Pancreas (tissue), 10 donors: Measurements from ENCODE around the gene KDM3B. TPM values are rescaled to one million over a fixed set of nuclear protein-coding genes. Genes with fewer than 3 reads are reported as not detected.

Source experiments
- ATAC-seq, 4 donors: fragments of 200-7000 bp; cut with Tn5 transposase; one replicate each; pipeline versions ENCODE4 v1.8.0 to v1.9.1; 2020; ENCODE audit warnings: mild to moderate bottlenecking in 4 of 4, moderate library complexity in 4 of 4
- DNase-seq, 6 donors: peaks; one replicate each; pipeline ENCODE4 v3.0.0-alpha.2; 2020
- FAIRE-seq: peaks from 2 replicates; lab custom pipeline; 2012; peaks lifted over from hg19 to GRCh38; lab: Jason Lieb, UNC
- H3K27ac ChIP-seq, 4 donors: fragments of 200-600 bp; sonication (generic); 1 replicate in 3 of 4; 2 replicates in 1 of 4; pipeline versions ENCODE4 v1.5.0 to v1.8.0; 2020
- H3K27me3 ChIP-seq, 4 donors: fragments of 200-600 bp; one replicate each; pipeline ENCODE4 v1.8.0; 2021
- H3K36me3 ChIP-seq, 3 donors: fragments of 200-600 bp; sonication (generic) in 1 of 3; one replicate each; pipeline versions ENCODE4 v1.5.0 to v1.8.0; 2020 to 2021
- H3K4me1 ChIP-seq, 3 donors: fragments of 200-600 bp; one replicate each; pipeline ENCODE4 v1.8.0; 2021
- H3K4me3 ChIP-seq, 4 donors: fragments of 200-600 bp; sonication (generic) in 2 of 4; one replicate each; pipeline versions ENCODE4 v1.5.0 to v1.8.0; 2020 to 2021
- H3K9me3 ChIP-seq, 4 donors: fragments of 200-600 bp; one replicate each; pipeline ENCODE4 v1.8.0; 2021
- CTCF ChIP-seq, 4 donors: fragments of 200-600 bp; sonication (generic) in 3 of 4; IDR thresholded peaks; one replicate each; pipeline versions ENCODE4 v1.5.0 to v1.8.0; 2021; ENCODE audit warnings: antibody characterized with exemption in 4 of 4
- WGBS, 2 donors: extraction: QIAGEN DNeasy Blood & Tissue Kit; methylation state at CpG; one replicate each; pipeline ENCODE4 v1.1.7; 2013; 5-methylcytosine and 5-hydroxymethylcytosine counted together
- intact Hi-C, 3 donors: fragments of 100-400 bp; cut with DNase I; formaldehyde crosslinking; loops; one replicate each; pipeline versions ENCODE4 v1.11.1 to v1.14.2; 2022
- polyA plus RNA-seq, 2 donors: library from polyadenylated mRNA; stranded (reverse); fragments of 200-250 nt; gene quantifications; one replicate each; pipeline ENCODE4 v1.2.3, GENCODE V29; 2013
- total RNA-seq, 6 donors: library from RNA; stranded (reverse); fragmentation: NEBNext Ultra II Directional in 4 of 6; extraction: Animal tissue kit (Norgen Biotek cat#: 25700) in 4 of 6; gene quantifications; one replicate each; pipeline versions ENCODE4 v1.2.1 to v1.2.4, GENCODE V29; 2021 to 2023
- donor health status: healthy with polysubstance abuse.
- donor health status: DM: no; HTN: no; CAD: no; lungs with moderate emphysema.
- donor health status: DM: no; HTN: no; CAD: no.
- donor health status: control.
- donor health status: control.
- donor health status: Bipolar disorder and iron deficiency.
- donor health status: DM: yes; HTN: yes; CAD: no.
- donor health status: DM: no; HTN: no; CAD: no.
- donor health status: DM: no; HTN: no; CAD: no.
- donor health status: DM: yes; HTN: yes; CAD: no.

KDM3B gene
- total and polyA plus RNA-seq, 8 donors = 14.3 to 38.3 (median 24.9) TPM

DNA sequence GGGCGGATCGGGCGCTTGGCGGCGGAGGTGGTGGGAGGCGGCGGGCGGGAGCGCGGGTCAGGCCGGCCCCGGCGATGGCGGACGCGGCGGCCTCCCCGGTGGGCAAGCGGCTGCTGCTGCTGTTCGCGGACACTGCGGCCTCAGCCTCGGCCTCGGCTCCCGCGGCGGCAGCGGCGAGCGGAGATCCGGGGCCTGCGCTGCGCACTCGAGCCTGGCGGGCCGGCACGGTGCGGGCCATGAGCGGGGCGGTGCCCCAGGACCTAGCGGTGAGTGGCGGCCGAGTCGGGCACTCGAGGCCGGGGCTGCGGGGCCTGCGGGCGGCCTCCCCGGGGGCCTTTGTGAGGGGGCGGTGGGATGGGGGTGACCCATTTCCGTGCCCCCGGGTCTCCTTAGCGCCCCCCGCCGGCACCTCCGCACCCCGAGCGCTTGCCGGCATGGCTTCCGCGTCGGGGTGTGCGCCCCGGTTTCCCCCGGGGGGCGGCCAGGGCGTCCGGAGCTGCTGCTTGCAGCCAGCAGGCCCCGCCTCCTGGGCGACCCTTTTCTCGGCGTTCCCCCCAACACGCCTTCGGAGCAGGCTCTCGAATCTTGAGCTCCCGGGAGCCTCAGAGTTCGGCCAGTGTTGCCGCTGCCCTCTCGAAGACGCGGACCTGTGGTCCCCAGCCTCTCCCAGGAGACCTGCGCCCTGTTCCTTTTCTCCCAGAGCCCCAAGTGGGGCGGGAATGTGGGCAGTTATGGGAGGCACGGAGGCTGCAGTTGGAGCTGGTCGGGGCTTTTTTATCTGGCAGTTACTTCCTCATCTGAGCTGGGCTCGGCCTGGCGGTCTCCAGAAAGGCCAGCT lies 456 bp downstream of the KDM3B start:
- no peaks in the 10 kb centered on the region for H3K9me3 ChIP-seq
- peak; percentile 61 to 80 (median 76) for ATAC-seq
- H3K27ac ChIP-seq = peak overlapping the region; percentile 91 to 97 (median 95)
- H3K4me3 ChIP-seq = peak overlapping the region; percentile 92 to 99 (median 96)
- H3K36me3 ChIP-seq = peaks cover 0 to 6% (median 0%) of the 10 kb centered on the region in 3 donors
- intact Hi-C loops = no loop called here
- H3K27me3 ChIP-seq = no peaks in the 10 kb centered on the region
- peak; percentile 52 to 91 (median 70) for DNase-seq
- 0% methylated on average over 45 to 88 of the region's 88 CpGs for WGBS, 2 donors
- peak in 1 of 4 donors; percentile 7 for TF ChIP-seq CTCF (IDR thresholded peaks at IDR 0.05)
- H3K4me1 ChIP-seq = peaks cover 16 to 23% (median 22%) of the 10 kb centered on the region in 3 donors
- no peak for FAIRE-seq

- FAIRE-seq (no peak), ATAC-seq (peak in 2 of 4 donors; percentile 8 to 13), DNase-seq (no peak)
- WGBS, 2 donors = 0 to 1% methylated on average over 11 of the region's 11 CpGs
- Histone ChIP-seq H3K9me3 (no peaks in the 10 kb centered on the region), H3K36me3 (no peaks in the 10 kb centered on the region), H3K27me3 (no peaks in the 10 kb centered on the region), H3K4me1 (peaks cover 16 to 23% (median 22%) of the 10 kb centered on the region in 3 donors), H3K4me3 (peak overlapping the region; percentile 92 to 99 (median 96)), H3K27ac (peak overlapping the region; percentile 91 to 97 (median 95))
- intact Hi-C loops = no loop called here
- no peak for TF ChIP-seq CTCF (IDR thresholded peaks at IDR 0.05)
Measured at GRCh38 chr5:138353560-138354080, 1.1 kb downstream of the KDM3B start.

DNA sequence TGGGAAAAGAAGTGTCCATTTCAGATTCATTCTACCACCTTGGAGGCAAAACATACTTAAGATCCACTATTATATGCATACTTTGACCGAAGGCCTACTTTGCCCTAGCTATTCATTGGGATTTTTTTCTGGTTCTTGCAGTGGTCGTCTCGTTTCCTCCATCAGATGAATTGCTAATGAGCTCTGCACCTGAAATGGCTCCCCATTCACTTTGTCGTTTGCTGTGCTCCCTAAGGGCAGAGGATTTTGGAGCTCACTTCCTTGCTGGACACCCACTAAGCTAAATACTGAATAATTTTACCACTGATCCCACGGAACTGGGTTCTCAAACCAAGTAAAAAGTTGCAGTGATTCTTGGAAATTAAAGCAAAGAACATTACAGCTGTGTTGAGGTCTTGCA lies 1.9 kb downstream of the KDM3B start:
- no peak for ATAC-seq
- intact Hi-C loops = no loop called here
- peaks cover 16 to 23% (median 22%) of the 10 kb centered on the region in 3 donors for H3K4me1 ChIP-seq
- H3K36me3 ChIP-seq = no peaks in the 10 kb centered on the region
- WGBS, 2 donors = 11 to 19% methylated on average over 5 of the region's 5 CpGs
- no peak for TF ChIP-seq CTCF (IDR thresholded peaks at IDR 0.05)
- no peaks in the 10 kb centered on the region for H3K9me3 ChIP-seq
- peak overlapping the region in 2 of 4 donors; percentile 97 for H3K27ac ChIP-seq
- no peaks in the 10 kb centered on the region for H3K27me3 ChIP-seq
- H3K4me3 ChIP-seq = peak overlapping the region in 2 of 4 donors; percentile 96 to 99
- FAIRE-seq = no peak
- no peak for DNase-seq

- TF ChIP-seq CTCF (IDR thresholded peaks at IDR 0.05) = no peak
- no peak for ATAC-seq
- Histone ChIP-seq H3K4me3 (peak overlapping the region in 1 of 4 donors; percentile 96), H3K27ac (peak overlapping the region in 1 of 4 donors; percentile 97), H3K9me3 (no peaks in the 10 kb centered on the region), H3K4me1 (peaks cover 16 to 23% (median 22%) of the 10 kb centered on the region in 3 donors), H3K36me3 (no peaks in the 10 kb centered on the region), H3K27me3 (no peaks in the 10 kb centered on the region)
- intact Hi-C loops = no loop called here
- no peak for DNase-seq
- WGBS, 2 donors = 21 to 34% methylated on average over 6 of the region's 6 CpGs
- FAIRE-seq = no peak
Measured at GRCh38 chr5:138354926-138355378, 2.5 kb downstream of the KDM3B start.
